Epidermal melanocyte (primary cell): ENCODE results near the gene VWCE.

Source experiments
- DNase-seq: peaks from one replicate; pipeline ENCODE4 v3.0.0; 2011; ENCODE audit warnings: low spot score; ENCODE audit not compliant: insufficient read length

VWCE gene

DNA sequence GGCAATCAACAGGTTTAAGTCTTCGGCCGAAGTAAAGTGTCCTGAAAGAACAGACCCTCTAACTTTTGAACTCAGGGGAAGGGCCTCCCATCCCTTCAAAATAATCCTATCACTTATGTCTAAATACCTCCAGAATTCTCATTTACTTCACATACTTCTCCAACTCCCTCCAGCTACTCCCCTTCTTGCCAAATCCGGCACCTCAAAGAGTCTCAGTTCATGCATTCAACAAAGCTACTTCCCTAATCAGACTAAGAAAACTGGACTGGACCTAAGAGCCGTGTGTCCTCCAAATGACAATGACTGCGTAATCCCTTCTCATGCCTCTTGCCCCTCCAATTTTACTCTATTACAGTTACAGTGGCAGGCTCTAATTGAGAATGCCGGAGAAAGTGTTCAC lies 36.5 kb upstream of the VWCE start:
- DNase-seq, result no peak

DNA sequence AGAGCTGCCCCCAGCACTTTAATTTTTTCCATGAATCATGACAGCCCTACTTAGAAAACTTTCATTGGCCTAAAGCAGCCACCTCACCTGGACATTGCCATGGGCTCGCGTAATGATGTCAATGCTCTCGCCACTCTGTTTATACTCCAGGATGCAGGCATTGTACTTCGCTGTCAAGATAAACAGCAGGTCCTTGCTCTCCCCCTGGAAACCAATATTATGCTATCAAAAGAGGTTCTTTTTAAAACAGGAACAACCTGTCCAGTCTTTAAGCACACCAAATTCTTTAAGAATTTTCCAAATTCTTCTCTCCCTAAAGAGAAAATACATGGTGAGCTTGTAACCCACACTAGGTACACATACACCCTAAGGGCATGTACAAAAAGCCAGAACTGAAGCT lies 34.8 kb upstream of the VWCE start:
- DNase-seq, result no peak

DNA sequence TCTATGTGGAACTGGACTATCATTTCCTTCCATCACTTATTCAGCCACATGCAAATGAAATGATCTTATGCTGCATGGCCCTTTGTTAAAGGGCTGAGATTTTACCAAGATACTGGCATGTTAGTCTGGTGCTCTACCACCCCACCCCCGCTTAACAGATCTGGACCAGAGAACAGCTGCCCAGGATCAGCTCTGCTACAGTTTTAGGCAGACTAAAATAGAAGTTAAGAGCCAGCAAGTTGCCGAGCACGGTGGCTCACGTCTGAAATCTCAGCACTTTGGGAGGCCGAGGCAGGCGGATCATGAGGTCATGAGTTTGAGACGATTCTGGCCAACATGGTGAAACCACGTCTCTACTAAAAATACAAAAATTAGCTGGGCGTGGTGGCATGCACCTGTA lies 33.2 kb upstream of the VWCE start:
- no peak for DNase-seq

DNA sequence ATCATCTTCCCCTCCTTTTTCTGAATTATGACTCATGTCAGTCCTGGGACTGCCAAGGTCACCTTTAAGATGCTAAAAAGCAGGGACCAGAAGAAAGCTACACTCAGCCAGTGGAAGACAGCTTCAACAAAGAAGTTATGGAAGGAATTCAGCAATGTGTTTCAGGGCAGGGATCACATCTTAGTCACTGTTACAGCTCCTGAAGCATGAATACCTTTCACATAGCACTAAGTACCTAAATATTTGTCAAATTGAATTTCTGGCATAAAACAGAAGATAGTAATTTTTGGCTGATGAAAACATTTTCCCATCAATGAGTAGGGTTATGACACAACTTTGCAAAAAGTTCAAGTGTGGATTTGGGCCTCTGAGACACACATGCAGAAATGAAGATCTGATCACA lies 32.6 kb upstream of the VWCE start:
- no peak for DNase-seq

DNA sequence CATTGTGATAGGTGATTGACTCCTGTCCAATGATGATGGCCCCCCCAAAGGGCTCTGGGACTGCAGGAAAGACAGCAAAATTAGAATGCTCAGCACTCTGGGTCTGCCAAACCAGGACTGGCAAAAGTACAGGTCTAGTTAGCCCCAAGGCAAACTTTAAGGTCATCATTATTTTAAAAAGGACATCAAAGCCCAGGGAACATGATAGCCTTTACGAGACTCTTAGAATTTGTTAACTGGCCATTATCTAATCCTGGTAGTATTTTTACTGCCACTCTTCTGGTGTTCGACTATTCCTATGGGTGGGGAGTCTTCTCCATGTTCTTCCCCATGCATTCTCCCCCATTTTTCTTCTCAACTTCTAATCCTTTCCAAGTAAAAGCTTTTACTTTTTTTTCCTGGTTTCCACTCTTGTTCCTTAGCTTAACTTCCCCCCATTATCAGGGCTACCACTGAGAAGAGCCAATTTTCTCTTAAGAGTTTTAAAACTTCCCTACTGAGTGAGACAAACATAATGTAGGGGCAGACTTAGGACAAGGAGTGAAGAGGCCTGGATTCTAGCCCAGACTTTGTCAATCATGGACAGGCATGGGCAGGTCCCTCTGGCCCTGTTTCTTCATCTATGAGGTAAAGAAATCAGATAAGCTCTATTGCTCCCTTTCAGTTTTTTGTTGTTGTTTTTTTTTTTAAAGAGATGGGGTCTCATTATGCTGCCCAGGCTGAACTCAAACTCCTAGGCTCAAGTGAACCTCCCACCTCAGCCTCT lies 30.7 kb upstream of the VWCE start:
- no peak for DNase-seq

DNA sequence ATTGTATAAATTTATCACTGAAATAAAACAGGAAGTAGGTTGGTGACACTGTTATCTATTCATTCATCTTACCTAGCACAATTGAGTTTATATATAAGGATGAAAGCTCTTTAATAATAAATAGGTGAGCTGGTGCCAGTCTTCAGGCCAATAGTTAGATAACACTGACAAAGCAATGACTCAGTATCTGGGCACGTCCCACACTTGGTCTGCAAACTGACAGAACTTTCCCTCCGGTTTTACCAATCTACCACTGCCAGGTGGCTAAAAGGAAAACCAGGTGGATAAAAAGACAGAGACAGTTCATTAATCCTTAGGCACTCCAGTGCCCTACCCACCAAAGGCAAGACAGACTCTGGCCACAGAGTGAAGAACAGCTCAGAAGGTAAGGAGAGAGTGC lies 20.1 kb upstream of the VWCE start:
- no peak for DNase-seq

DNA sequence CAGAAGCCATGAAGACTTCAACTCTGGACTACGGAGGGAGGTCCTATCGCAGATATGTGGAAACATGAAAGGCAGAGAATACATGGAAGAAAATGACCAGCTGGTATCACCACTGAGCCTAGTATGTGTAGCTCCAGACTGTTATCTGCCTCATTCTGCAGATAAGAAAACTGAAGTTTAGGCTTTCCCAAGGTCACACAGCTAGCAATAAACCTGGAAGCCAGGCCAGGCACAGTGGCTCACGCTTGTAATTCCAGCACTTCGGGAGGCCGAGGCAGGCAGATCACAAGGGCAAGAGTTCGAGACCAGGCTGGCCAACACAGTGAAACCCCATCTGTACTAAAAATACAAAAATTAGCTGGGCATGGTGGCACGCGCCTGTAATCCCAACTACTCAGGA lies 15.6 kb upstream of the VWCE start:
- DNase-seq, result no peak

DNA sequence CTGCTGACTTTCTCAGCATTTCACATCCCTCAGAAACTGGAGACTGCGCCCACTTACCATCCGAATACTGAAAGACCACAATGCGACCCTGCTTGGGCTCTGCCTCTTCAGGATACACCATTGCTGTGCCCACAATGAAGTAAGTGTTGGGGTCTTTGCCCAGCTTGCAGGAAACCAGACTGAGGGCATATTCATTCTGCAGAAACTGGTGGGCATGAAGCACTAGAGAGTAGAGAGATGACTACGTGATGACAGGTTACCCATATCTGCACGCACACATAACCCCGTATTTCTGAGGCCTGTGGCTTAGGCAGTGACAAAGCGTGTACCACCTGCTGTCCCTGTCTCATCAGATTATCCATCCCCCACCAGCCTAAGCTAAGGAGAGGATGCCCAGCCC lies 14.6 kb upstream of the VWCE start:
- DNase-seq, result no peak

DNA sequence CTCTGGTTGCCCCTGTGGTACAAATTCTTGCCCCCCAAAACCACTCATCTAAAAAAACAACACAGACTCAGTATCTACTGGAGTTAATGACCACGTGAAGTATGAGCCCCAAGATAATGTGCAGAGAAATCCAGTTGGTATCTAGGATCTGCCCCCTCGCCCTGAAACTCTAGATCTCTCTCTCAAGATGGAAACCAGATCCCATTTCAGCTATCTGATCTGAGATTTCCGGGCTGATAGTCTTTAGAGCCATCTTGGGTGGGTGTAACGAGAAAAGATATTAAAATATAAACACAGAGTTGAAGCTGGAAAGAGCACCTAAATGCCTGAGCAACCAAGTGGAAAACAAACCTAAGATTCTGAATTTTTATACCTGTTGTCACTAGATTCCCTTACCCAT lies 14.0 kb upstream of the VWCE start:
- no peak for DNase-seq

DNA sequence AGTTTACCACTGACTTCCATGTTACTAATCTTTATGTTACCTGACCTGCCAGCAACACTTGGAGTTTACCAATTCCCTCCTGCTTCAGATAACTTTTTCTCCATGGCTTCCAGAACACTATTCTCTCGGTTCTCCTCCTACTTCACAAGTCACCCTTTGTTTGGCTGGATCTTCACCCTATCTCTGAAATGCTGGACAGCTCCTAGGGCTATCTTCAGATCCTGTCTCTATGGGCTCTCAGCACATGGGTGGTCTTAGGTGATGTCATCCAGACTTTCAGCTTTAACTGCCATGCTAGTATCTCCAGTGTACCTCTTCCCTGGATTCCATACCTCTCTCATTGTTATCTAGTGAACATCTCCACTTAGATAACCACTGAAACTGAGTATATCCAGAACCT lies 12.2 kb upstream of the VWCE start:
- no peak for DNase-seq

DNA sequence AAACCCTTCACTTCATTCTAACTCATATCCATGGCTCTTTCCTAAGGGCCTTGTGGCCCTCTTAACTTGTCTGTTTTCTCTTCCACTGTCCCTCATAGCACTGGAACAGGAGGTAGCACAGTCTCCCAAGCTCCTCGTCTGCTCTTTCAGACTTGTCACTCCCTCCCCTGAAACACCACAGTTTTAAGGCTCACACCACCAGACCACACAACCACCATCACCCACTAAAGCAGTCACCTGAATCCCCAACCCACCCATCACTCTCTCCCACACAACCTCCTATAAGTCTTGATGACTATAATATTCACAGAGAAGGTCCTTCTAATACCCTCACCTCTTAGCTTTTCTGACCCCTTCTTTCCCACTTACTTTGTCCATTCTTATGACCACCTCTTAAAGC lies 11.1 kb upstream of the VWCE start:
- no peak for DNase-seq

DNA sequence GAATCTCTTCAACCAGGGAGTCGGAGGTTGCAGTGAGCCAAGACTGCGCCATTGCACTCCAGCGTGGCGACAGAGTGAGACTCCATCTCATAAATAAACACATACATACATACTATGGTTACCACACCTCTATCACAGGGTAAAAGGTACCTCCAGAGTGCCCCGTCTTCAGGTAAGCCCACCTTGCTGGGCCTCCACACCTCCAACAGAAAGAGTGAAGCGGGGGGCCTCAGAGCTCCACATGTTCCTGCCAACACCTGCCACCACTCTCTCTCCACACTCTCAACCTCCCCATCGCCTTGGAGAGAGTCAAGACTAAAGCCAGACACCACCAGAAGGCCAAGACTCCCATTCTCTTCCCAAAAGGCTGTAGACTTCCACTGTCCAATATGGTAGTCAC lies 10.3 kb upstream of the VWCE start:
- DNase-seq, result no peak

DNA sequence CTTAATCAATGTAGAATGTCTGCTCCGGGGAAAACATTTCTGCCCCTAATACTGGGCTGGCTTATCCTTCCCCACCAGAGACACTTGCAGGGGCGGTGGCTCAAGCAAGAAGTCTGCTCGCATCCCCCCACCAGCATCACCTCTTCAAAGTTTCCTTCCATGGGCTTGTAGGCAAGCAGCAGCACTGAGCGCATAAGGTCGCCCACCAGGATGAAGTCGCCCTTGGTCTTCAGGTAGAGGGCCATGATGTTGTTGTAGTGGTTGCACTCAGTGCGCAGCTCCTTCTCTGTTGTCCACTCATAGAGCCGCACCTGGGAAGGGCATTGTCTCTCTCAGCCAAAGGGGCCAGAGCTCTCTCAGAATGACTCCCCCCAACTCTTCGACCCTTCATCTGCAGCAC lies 8.6 kb upstream of the VWCE start:
- no peak for DNase-seq

DNA sequence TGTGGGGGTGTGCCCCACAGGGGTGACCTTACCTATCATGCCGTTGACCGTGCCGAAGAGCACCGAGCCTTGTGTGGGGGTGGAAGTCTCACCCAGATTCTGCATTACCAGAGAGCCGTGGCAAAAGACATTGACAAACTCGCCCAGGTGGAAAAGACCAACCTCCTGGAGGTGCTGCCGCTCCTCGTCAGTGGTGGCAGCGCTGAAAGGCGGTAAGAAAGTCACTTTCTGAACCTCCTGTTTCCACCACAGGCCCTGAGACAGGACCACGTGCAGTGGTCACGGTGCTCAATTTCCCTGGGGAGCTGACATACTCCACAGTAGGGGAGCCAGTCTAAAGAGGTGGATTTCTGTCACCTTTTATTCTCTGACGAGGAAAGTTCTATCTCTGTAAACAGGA lies 7.4 kb upstream of the VWCE start:
- DNase-seq, result no peak

DNA sequence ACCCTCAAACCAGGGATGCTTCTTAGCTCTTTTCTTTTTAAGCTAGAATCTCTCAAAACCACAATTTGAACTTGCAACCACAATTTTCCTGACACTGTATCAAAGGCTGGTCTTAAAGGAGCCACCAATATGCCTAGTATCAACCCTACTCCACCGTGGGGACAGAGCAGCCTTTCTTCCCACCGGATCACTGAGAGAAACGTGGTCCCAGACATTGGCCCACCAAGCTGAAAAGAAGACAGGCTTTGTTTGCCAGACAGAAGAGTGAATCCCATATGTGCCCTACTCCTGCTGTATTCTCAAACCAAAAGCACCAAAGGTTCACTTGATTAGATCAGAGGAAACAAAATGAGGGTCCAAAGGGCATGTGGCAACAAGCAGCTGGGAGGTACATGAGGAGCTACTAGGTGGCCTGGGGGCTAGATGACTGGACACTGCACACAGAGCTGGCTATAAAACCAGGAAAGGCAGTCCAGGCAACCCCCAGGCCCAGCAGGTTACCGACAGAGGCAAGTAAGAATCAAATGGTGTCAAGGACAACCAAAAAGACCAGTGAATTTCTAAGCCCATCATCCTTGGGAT lies 3.6 kb upstream of the VWCE start:
- DNase-seq, result no peak

DNA sequence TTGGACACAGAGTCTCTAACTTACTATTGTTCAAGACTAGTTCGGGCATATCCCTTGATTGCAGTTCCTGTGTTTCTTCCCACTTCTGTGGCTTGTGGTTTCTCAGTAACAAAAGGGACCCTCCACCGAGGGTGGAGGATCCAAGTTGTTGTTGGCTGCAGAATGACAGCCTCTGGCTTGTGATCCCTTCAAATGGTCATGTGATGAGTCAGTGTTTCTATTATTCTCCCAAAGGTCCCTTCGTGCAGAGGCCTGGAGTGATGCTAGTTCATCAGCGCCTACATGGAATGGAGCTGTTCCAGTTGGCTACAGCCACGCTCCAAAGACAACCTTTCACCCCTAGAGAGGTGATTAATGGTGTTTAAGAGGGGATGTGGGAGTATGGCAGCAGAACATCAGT lies 2.6 kb upstream of the VWCE start:
- peak; percentile 62 for DNase-seq

DNA sequence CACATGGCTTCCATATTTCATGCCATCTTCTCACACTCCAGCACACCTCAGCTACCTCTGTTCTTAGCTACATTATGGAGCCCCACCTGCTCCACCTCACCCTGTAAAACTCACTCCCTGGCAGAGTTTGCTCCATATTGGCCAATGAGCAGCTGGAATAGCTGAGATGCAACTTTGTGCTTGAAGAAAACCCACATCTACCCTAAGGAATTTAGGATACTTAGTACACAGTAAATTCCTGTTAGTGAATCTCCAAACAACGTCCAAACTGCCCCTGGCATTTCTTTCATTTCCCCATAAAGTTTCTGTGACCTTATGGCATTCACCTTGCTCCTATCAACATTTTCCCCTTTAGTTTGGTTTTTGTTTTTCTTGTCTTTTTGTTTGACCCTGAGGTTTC lies 2.2 kb upstream of the VWCE start:
- DNase-seq, result peak; percentile 43

DNA sequence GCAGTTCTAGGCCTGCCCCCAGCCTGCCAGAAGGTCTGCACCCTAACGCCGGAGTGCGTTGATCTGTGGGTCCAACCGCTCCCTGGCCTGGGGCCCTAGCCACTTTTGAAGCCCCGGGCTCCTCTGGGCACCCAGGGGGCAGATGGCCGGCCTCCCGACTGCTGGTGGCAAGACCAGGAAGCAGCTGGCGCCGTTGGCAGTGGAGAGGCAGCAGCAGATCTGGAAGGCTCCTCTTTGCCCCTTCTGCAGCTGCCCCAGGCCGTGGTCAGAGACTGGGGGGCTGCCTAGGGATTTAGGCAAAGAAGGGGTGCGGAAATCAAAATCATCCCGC lies 445 bp upstream of the VWCE start:
- no peak for DNase-seq

DNA sequence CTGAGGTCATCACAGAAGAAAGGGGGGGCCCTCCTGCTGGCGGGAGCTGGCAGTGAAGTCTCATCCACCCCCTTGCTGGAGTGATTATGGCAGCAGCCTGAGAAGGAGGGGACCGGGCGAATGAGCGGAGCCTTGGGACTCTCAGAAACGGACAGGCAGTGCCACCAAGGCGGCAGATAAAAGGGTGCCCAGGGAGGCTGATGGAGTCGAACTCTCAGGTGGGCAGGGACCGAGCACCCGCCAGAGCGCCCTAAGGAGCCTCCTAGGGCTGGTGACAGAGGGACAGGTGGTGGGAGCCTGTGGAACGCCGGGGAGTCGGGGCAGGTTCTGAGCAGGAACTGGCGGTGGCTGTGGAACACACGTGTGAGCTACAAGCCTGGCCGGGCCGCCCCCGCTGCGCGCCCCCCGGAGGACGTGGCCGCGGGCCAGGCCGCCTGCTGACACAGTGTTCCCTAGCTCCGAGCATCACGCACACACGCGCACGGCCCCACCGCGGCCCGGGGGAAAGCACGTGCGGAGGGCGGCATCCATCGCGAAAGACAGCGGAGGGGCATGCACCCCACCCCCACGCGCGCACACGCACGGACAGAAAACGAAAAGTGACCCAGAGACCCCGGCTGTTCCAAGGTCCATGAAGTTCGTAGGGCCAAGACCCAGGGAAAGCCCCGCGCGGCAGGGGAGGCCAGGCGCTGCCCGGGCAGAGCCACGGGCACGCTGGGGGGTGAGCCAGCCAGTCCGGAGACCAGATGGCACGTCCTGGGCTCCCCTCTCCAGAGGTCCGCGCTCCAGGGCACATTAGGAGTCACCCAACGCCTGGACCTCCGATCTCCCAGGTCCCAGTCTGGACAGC lies 1.0 kb downstream of the VWCE start:
- peak; percentile 52 for DNase-seq

DNA sequence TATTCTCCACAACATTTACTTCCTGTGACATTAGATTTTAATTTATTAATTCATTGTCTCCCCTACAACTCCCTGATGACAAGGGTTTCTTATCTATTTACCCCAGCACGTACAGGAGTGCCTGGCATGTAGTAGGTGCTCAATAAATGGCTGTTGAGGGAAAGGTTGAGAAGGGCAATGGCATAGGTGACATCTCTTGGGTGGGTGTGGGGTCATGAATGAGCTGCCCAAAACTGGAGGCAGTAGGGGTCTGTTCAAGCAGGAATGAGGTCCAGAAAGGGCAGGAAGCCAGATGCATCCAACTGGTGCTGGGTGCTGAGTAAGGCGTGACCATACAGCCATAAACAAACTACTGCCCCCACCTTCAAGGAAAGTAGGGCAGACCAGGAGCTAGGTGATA lies 2.8 kb downstream of the VWCE start:
- DNase-seq, result no peak

DNA sequence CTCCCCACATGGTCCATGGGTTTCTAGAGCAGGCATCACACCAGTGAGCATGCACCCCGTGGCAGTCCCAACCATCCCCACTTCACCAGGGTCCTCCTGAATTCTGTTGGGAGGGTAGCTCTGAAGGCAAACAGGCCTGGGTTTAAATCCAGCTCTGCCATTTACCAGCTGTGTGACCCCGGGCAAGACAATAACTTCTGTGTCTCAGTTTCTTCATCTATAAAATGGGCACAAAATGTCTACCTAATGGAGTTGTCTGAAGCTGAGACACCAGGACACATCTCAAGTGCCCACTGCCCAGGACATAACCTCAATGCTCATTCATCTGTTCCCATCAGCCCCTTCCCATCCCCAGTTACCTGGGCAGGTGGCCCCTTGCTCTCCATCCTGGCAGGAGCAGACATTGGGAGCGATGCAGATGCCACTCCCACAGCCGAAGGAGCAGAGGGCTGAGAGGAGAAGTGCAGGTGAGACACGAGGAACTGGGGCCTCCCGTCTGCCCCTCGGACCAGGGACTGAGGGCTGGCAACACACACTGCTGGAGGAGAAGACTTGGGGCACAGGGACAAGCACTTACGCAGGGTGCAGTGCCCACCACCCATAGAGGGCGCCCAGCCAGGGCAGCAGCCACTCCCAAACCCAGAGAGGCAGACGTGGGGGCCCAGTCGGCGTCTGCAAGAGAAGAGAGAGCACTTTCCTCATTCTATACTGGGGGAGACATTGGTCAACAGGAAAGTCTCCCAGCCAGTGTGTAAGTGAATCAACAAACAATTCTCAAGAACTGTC lies 4.0 kb downstream of the VWCE start:
- DNase-seq, result no peak
